Testis (tissue), 3 donors: ENCODE measurements around the gene TDO2. TPM values are rescaled to one million over a fixed set of nuclear protein-coding genes. Genes with fewer than 3 reads are reported as not detected.

Experiments
- DNase-seq: peaks from one replicate; pipeline ENCODE4 v3.0.0-alpha.2; 2019
- H3K27ac ChIP-seq, 2 donors: fragments of 200-600 bp; sonication (generic); one replicate each; pipeline ENCODE4 v1.5.1; 2019
- H3K27me3 ChIP-seq: fragments of 200-600 bp; sonication (generic); one replicate; pipeline ENCODE4 v1.5.1; 2019
- H3K36me3 ChIP-seq: fragments of 200-600 bp; sonication (generic); one replicate; pipeline ENCODE4 v1.5.1; 2017; ENCODE audit warnings: low read depth; ENCODE audit errors: missing control alignments
- H3K4me1 ChIP-seq: fragments of 200-600 bp; sonication (generic); one replicate; pipeline ENCODE4 v1.5.1; 2019
- H3K4me3 ChIP-seq, 2 donors: fragments of 200-600 bp; sonication (generic); one replicate each; pipeline ENCODE4 v1.5.1; 2017 to 2019
- H3K9me3 ChIP-seq: fragments of 200-600 bp; sonication (generic); one replicate; pipeline ENCODE4 v1.5.1; 2017
- CTCF ChIP-seq, 3 experiments: fragments of 450-650 bp in 2 of 3; fragments of 200-600 bp in 1 of 3; sonication (generic) in 1 of 3; IDR thresholded peaks; one replicate each; pipeline ENCODE4 v1.5.1; 2016 to 2019; ENCODE audit warnings: antibody characterized with exemption in 3 of 3, mild to moderate bottlenecking in 2 of 3, moderate library complexity in 1 of 3
- POLR2A ChIP-seq: fragments of 450-650 bp; IDR thresholded peaks from one replicate; pipeline ENCODE4 v1.6.1; 2017; ENCODE audit warnings: antibody characterized with exemption, mild to moderate bottlenecking, moderate library complexity
- WGBS, 2 donors: methylation state at CpG; one replicate each; pipeline ENCODE4 v1.1.5; 2018; 5-methylcytosine and 5-hydroxymethylcytosine counted together
- intact Hi-C: fragments of 100-400 bp; cut with DNase I; formaldehyde crosslinking; loops from one replicate; pipeline ENCODE4 v1.15.1; 2023; ENCODE audit warnings: low total_unique reads
- polyA plus RNA-seq: library from polyadenylated mRNA; stranded (reverse); fragments of 350-450 nt; fragmentation: Illumina TruSeq; extraction: RNeasy Lipid Tissue Mini Kit (QIAGEN cat#74804); gene quantifications from one replicate; pipeline ENCODE4 v1.2.3, GENCODE V29; 2014; ENCODE audit warnings: low read depth, low replicate concordance; ENCODE audit not compliant: insufficient read depth
- total RNA-seq, 2 donors: library from RNA; depleted of rRNA; stranded (reverse); fragments of >200 nt; gene quantifications; one replicate each; pipeline ENCODE4 v1.2.3, GENCODE V29; 2016

TDO2 gene
- total and polyA plus RNA-seq, 3 donors from 2014 or later, result 0.62 to 0.78 TPM; not detected in 1

GRCh38 chr4:155944516-155944915 lies 41.0 kb downstream of the TDO2 start:
- no peaks in the 10 kb centered on the region for H3K4me1 ChIP-seq
- no peak overlapping the region for H3K27ac ChIP-seq
- no peaks in the 10 kb centered on the region for H3K36me3 ChIP-seq
- no peak overlapping the region for H3K4me3 ChIP-seq
- WGBS, 2 donors, result 76 to 100% methylated on average over 1 of the region's 1 CpG
- no peaks in the 10 kb centered on the region for H3K27me3 ChIP-seq
- intact Hi-C loops, result no loop called here
- no peak for DNase-seq
- no peaks in the 10 kb centered on the region for H3K9me3 ChIP-seq
- TF ChIP-seq POLR2A, result no peak
- TF ChIP-seq CTCF (IDR thresholded peaks at IDR 0.05), result no peak

GRCh38 chr4:155946486-155946885 lies 43.0 kb downstream of the TDO2 start:
- H3K9me3 ChIP-seq, result no peaks in the 10 kb centered on the region
- TF ChIP-seq CTCF (IDR thresholded peaks at IDR 0.05) (no peak), POLR2A (no peak)
- no peak for DNase-seq
- no peaks in the 10 kb centered on the region for H3K36me3 ChIP-seq
- H3K27me3 ChIP-seq, result no peaks in the 10 kb centered on the region
- H3K4me3 ChIP-seq, result no peak overlapping the region
- H3K4me1 ChIP-seq, result no peaks in the 10 kb centered on the region
- no peak overlapping the region for H3K27ac ChIP-seq
- 59 to 61% methylated on average over 4 of the region's 4 CpGs for WGBS, 2 donors
- intact Hi-C loops, result no loop called here

GRCh38 chr4:155948541-155948940 lies 45.0 kb downstream of the TDO2 start:
- intact Hi-C loops, result no loop called here
- Histone ChIP-seq H3K36me3 (no peaks in the 10 kb centered on the region), H3K27me3 (no peaks in the 10 kb centered on the region), H3K4me3 (no peak overlapping the region), H3K9me3 (no peaks in the 10 kb centered on the region), H3K4me1 (peaks cover 2% of the 10 kb centered on the region), H3K27ac (no peak overlapping the region)
- DNase-seq, result no peak
- TF ChIP-seq POLR2A (no peak), CTCF (IDR thresholded peaks at IDR 0.05) (no peak)
- 75 to 90% methylated on average over 1 of the region's 1 CpG for WGBS, 2 donors

- H3K36me3 ChIP-seq, result no peaks in the 10 kb centered on the region
- H3K9me3 ChIP-seq, result no peaks in the 10 kb centered on the region
- 84 to 87% methylated on average over 6 of the region's 6 CpGs for WGBS, 2 donors
- no peak for TF ChIP-seq POLR2A
- no peak for TF ChIP-seq CTCF (IDR thresholded peaks at IDR 0.05)
- no peaks in the 10 kb centered on the region for H3K27me3 ChIP-seq
- no peak for DNase-seq
- H3K4me3 ChIP-seq, result no peak overlapping the region
- intact Hi-C loops, result no loop called here
- H3K4me1 ChIP-seq, result peaks cover 2% of the 10 kb centered on the region
- H3K27ac ChIP-seq, result no peak overlapping the region
Observed at GRCh38 chr4:155950461-155950860, 47.0 kb downstream of the TDO2 start.

- intact Hi-C loops, result no loop called here
- no peaks in the 10 kb centered on the region for H3K9me3 ChIP-seq
- H3K4me3 ChIP-seq, result peak overlapping the region in 1 of 2 donors; percentile 86
- peak overlapping the region; percentile 98 to 99 for H3K27ac ChIP-seq
- H3K27me3 ChIP-seq, result no peaks in the 10 kb centered on the region
- H3K4me1 ChIP-seq, result peaks cover 2% of the 10 kb centered on the region
- WGBS, 2 donors, result 11 to 13% methylated on average over 6 of the region's 6 CpGs
- TF ChIP-seq POLR2A (no peak), CTCF (IDR thresholded peaks at IDR 0.05) (no peak)
- DNase-seq, result no peak
- no peaks in the 10 kb centered on the region for H3K36me3 ChIP-seq
Observed at GRCh38 chr4:155952501-155952901, 49.0 kb downstream of the TDO2 start.
